ENCODE data around the gene MSLN.

Gene MSLN

GRCh38 chr16:791131-791530, 30.6 kb downstream of the MSLN start:
- no peaks in the 10 kb centered on the region for H3K36me3 ChIP-seq (ENCODE audit: low read length)
- no peaks in the 10 kb centered on the region for H3K9me3 ChIP-seq (ENCODE audit: insufficient read depth, low read length)
- H3K27me3 ChIP-seq (ENCODE audit: low read length) = no peaks in the 10 kb centered on the region
- peaks cover 23% of the 10 kb centered on the region for H3K79me2 ChIP-seq (ENCODE audit: insufficient read depth, low read length)
- no peaks in the 10 kb centered on the region for H3F3A ChIP-seq (ENCODE audit: insufficient read depth)
- no peak overlapping the region for H3K9ac ChIP-seq (ENCODE audit: low read length)
- H3K4me3 ChIP-seq (ENCODE audit: insufficient read depth, low read length, poor library complexity, severe bottlenecking) = no peak overlapping the region
- H3K4me2 ChIP-seq (ENCODE audit: low read depth, low read length, poor library complexity, severe bottlenecking) = no peak overlapping the region
- TF ChIP-seq EZH2phosphoT487 (conservative IDR thresholded peaks at IDR 0.05; ENCODE audit: low read length) = no peak
- H3K9me2 ChIP-seq (replicated peaks; ENCODE audit: insufficient read depth, low read length) = no peaks in the 10 kb centered on the region
- H3K27ac ChIP-seq (ENCODE audit: low read depth, low read length) = no peak overlapping the region
- no peaks in the 10 kb centered on the region for H4K20me1 ChIP-seq (ENCODE audit: low read depth, low read length)
- H2AFZ ChIP-seq (ENCODE audit: low read depth, low read length, severe bottlenecking) = no peak overlapping the region

DNA sequence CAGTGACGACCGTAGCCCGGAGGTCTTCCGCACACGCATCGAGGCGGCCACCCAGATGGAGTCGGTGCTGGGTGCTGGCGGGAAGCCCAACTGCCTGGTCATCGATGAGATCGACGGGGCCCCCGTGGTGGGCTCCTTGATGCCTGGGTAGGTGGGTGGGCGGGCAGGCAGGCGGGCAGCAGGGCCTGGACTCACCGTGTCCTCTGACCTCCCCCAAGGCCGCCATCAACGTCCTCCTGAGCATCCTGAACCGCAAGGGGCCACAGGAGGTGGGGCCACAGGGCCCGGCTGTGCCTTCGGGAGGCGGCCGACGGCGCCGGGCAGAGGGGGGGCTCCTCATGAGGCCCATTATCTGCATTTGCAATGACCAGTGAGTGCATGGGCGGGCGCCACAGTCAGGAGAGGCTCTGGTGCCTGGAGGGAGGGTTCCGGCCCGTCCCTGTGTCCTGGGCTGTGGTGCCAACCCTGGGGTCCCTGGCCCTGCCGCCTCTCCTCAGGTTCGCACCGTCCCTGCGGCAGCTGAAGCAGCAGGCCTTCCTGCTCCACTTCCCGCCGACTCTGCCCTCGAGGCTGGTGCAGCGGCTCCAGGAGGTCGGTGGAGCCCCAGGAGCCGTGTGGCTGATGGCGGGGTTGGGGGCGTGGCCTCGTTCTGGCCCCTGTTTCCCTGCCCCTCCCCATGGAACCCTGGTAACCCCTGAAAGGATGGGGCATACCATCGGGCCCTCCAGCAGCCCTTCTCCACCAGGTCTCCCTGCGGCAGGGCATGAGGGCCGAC, 31.9 kb downstream of the MSLN start:
- H3F3A ChIP-seq (ENCODE audit: insufficient read depth) = no peaks in the 10 kb centered on the region
- H3K4me2 ChIP-seq (ENCODE audit: low read depth, low read length, poor library complexity, severe bottlenecking) = no peak overlapping the region
- no peak overlapping the region for H3K27ac ChIP-seq (ENCODE audit: low read depth, low read length)
- no peaks in the 10 kb centered on the region for H3K9me3 ChIP-seq (ENCODE audit: insufficient read depth, low read length)
- H3K9ac ChIP-seq (ENCODE audit: low read length) = no peak overlapping the region
- H3K27me3 ChIP-seq (ENCODE audit: low read length) = no peaks in the 10 kb centered on the region
- H4K20me1 ChIP-seq (ENCODE audit: low read depth, low read length) = no peaks in the 10 kb centered on the region
- TF ChIP-seq EZH2phosphoT487 (conservative IDR thresholded peaks at IDR 0.05; ENCODE audit: low read length) = no peak
- no peak for TF ChIP-seq CTCF (IDR thresholded peaks at IDR 0.05; ENCODE audit: insufficient read depth, low read length, poor library complexity, severe bottlenecking)
- H3K9me2 ChIP-seq (replicated peaks; ENCODE audit: insufficient read depth, low read length) = no peaks in the 10 kb centered on the region
- H3K36me3 ChIP-seq (ENCODE audit: low read length) = no peaks in the 10 kb centered on the region
- peaks cover 22% of the 10 kb centered on the region for H3K79me2 ChIP-seq (ENCODE audit: insufficient read depth, low read length)
- no peak overlapping the region for H2AFZ ChIP-seq (ENCODE audit: low read depth, low read length, severe bottlenecking)
- no peak overlapping the region for H3K4me3 ChIP-seq (ENCODE audit: insufficient read depth, low read length, poor library complexity, severe bottlenecking)

DNA sequence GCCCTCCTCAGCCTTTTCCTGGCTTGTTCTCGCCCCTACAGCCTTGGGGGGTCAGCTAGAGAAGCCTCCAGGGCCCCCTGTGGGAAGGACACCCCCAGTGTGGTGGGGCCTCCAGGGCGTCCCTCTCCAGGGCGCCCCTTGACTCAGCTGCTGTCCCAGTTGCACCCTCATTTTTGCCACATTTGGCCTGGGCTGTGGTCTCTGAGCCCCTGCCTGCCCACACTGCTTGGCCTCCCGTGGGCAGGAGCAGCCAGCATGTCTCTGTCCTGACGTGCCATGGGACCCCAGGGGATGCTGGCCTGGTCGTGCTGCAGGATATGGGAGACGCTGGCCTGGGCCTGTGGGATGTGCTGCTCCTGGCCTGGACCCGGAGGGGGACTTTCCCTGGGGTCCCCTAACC, 32.9 kb downstream of the MSLN start:
- Histone ChIP-seq H3K9me3 (ENCODE audit: insufficient read depth, low read length) (no peaks in the 10 kb centered on the region), H3K4me2 (ENCODE audit: low read depth, low read length, poor library complexity, severe bottlenecking) (no peak overlapping the region), H3K4me3 (ENCODE audit: insufficient read depth, low read length, poor library complexity, severe bottlenecking) (no peak overlapping the region), H2AFZ (ENCODE audit: low read depth, low read length, severe bottlenecking) (no peak overlapping the region), H3K9me2 (replicated peaks; ENCODE audit: insufficient read depth, low read length) (no peaks in the 10 kb centered on the region), H3K27me3 (ENCODE audit: low read length) (no peaks in the 10 kb centered on the region), H3K27ac (ENCODE audit: low read depth, low read length) (no peak overlapping the region), H4K20me1 (ENCODE audit: low read depth, low read length) (no peaks in the 10 kb centered on the region), H3K9ac (ENCODE audit: low read length) (no peak overlapping the region), H3K79me2 (ENCODE audit: insufficient read depth, low read length) (peaks cover 16% of the 10 kb centered on the region), H3K36me3 (ENCODE audit: low read length) (no peaks in the 10 kb centered on the region), H3F3A (ENCODE audit: insufficient read depth) (no peaks in the 10 kb centered on the region)
- no peak for TF ChIP-seq EZH2phosphoT487 (conservative IDR thresholded peaks at IDR 0.05; ENCODE audit: low read length)
- no peak for TF ChIP-seq CTCF (IDR thresholded peaks at IDR 0.05; ENCODE audit: insufficient read depth, low read length, poor library complexity, severe bottlenecking)

- Histone ChIP-seq H3K9me3 (ENCODE audit: insufficient read depth, low read length) (no peaks in the 10 kb centered on the region), H2AFZ (ENCODE audit: low read depth, low read length, severe bottlenecking) (no peak overlapping the region), H3F3A (ENCODE audit: insufficient read depth) (no peaks in the 10 kb centered on the region), H3K79me2 (ENCODE audit: insufficient read depth, low read length) (peaks cover 8% of the 10 kb centered on the region), H3K27ac (ENCODE audit: low read depth, low read length) (no peak overlapping the region), H3K4me2 (ENCODE audit: low read depth, low read length, poor library complexity, severe bottlenecking) (no peak overlapping the region), H3K4me3 (ENCODE audit: insufficient read depth, low read length, poor library complexity, severe bottlenecking) (no peak overlapping the region), H3K36me3 (ENCODE audit: low read length) (no peaks in the 10 kb centered on the region), H3K9me2 (replicated peaks; ENCODE audit: insufficient read depth, low read length) (no peaks in the 10 kb centered on the region), H3K9ac (ENCODE audit: low read length) (no peak overlapping the region), H4K20me1 (ENCODE audit: low read depth, low read length) (no peaks in the 10 kb centered on the region), H3K27me3 (ENCODE audit: low read length) (no peaks in the 10 kb centered on the region)
- no peak for TF ChIP-seq EZH2phosphoT487 (conservative IDR thresholded peaks at IDR 0.05; ENCODE audit: low read length)
- no peak for TF ChIP-seq CTCF (IDR thresholded peaks at IDR 0.05; ENCODE audit: insufficient read depth, low read length, poor library complexity, severe bottlenecking)
Measured at GRCh38 chr16:794091-794822, 33.7 kb downstream of the MSLN start.

Data from SU-DHL-6 (cell line).